ENCODE data around the gene MORN5.

MORN5 gene

GRCh38 chr9:122118343-122119165 is 41.2 kb upstream of the MORN5 start:
- Histone ChIP-seq H3K27me3 (ENCODE audit: control insufficient read depth, insufficient read depth, low read length) (no peaks in the 10 kb centered on the region), H3K4me3 (ENCODE audit: low read depth, low read length) (no peak overlapping the region), H3K4me1 (no peaks in the 10 kb centered on the region), H3K36me3 (ENCODE audit: control insufficient read depth, insufficient read depth, low read length) (no peaks in the 10 kb centered on the region), H2AFZ (no peak overlapping the region), H3K9me3 (ENCODE audit: control insufficient read depth, low read length) (no peaks in the 10 kb centered on the region), H3K27ac (no peak overlapping the region), H3K9ac (no peak overlapping the region), H3K79me2 (no peaks in the 10 kb centered on the region), H3K4me2 (ENCODE audit: low read length) (no peak overlapping the region)
- TF ChIP-seq, protein P1, sequence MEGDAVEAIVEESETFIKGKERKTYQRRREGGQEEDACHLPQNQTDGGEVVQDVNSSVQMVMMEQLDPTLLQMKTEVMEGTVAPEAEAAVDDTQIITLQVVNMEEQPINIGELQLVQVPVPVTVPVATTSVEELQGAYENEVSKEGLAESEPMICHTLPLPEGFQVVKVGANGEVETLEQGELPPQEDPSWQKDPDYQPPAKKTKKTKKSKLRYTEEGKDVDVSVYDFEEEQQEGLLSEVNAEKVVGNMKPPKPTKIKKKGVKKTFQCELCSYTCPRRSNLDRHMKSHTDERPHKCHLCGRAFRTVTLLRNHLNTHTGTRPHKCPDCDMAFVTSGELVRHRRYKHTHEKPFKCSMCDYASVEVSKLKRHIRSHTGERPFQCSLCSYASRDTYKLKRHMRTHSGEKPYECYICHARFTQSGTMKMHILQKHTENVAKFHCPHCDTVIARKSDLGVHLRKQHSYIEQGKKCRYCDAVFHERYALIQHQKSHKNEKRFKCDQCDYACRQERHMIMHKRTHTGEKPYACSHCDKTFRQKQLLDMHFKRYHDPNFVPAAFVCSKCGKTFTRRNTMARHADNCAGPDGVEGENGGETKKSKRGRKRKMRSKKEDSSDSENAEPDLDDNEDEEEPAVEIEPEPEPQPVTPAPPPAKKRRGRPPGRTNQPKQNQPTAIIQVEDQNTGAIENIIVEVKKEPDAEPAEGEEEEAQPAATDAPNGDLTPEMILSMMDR (IDR thresholded peaks at IDR 0.05): no peak

DNA sequence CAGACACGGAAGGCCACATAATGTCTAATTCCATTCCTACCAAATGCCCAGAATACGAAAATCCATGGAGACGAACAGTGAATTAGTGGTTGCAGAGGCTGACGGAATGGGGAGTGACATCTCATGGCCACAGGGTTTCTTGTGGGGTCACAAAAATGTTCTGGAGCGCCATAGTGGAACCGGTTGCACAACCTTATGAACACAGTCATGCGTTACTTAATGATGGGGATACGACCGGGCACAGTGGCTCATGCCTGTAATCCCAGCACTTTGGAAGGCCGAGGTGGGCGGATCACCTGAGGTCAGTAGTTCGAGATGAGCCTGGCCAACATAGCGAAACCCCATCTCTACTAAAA is 40.6 kb upstream of the MORN5 start:
- H3K4me1 ChIP-seq: no peaks in the 10 kb centered on the region
- no peak overlapping the region for H3K27ac ChIP-seq
- H3K79me2 ChIP-seq: no peaks in the 10 kb centered on the region
- H3K4me3 ChIP-seq (ENCODE audit: low read depth, low read length): no peak overlapping the region
- no peak overlapping the region for H2AFZ ChIP-seq
- H3K27me3 ChIP-seq (ENCODE audit: control insufficient read depth, insufficient read depth, low read length): no peaks in the 10 kb centered on the region
- H3K9ac ChIP-seq: no peak overlapping the region
- no peaks in the 10 kb centered on the region for H3K9me3 ChIP-seq (ENCODE audit: control insufficient read depth, low read length)
- no peaks in the 10 kb centered on the region for H3K36me3 ChIP-seq (ENCODE audit: control insufficient read depth, insufficient read depth, low read length)
- TF ChIP-seq, protein P1 (IDR thresholded peaks at IDR 0.05): no peak
- H3K4me2 ChIP-seq (ENCODE audit: low read length): no peak overlapping the region

- TF ChIP-seq, protein P1 (IDR thresholded peaks at IDR 0.05): no peak
- no peaks in the 10 kb centered on the region for H3K9me3 ChIP-seq (ENCODE audit: control insufficient read depth, low read length)
- no peak overlapping the region for H3K4me3 ChIP-seq (ENCODE audit: low read depth, low read length)
- no peak overlapping the region for H3K9ac ChIP-seq
- H3K36me3 ChIP-seq (ENCODE audit: control insufficient read depth, insufficient read depth, low read length): no peaks in the 10 kb centered on the region
- no peaks in the 10 kb centered on the region for H3K27me3 ChIP-seq (ENCODE audit: control insufficient read depth, insufficient read depth, low read length)
- H3K4me1 ChIP-seq: no peaks in the 10 kb centered on the region
- no peaks in the 10 kb centered on the region for H3K79me2 ChIP-seq
- no peak overlapping the region for H3K27ac ChIP-seq
- no peak overlapping the region for H2AFZ ChIP-seq
- H3K4me2 ChIP-seq (ENCODE audit: low read length): no peak overlapping the region
Measured at GRCh38 chr9:122119721-122120120, 40.0 kb upstream of the MORN5 start.

- H2AFZ ChIP-seq: no peak overlapping the region
- H3K4me2 ChIP-seq (ENCODE audit: low read length): no peak overlapping the region
- H3K79me2 ChIP-seq: no peaks in the 10 kb centered on the region
- TF ChIP-seq, protein P1 (IDR thresholded peaks at IDR 0.05): no peak
- no peaks in the 10 kb centered on the region for H3K9me3 ChIP-seq (ENCODE audit: control insufficient read depth, low read length)
- H3K4me1 ChIP-seq: no peaks in the 10 kb centered on the region
- H3K9ac ChIP-seq: no peak overlapping the region
- no peak overlapping the region for H3K4me3 ChIP-seq (ENCODE audit: low read depth, low read length)
- H3K27me3 ChIP-seq (ENCODE audit: control insufficient read depth, insufficient read depth, low read length): no peaks in the 10 kb centered on the region
- no peaks in the 10 kb centered on the region for H3K36me3 ChIP-seq (ENCODE audit: control insufficient read depth, insufficient read depth, low read length)
- H3K27ac ChIP-seq: no peak overlapping the region
Measured at GRCh38 chr9:122120316-122121071, 39.2 kb upstream of the MORN5 start.
